Choroid plexus epithelial cell (primary cell): ENCODE measurements around the gene ZNF33B.

Experiments used
- DNase-seq: peaks from one replicate; pipeline ENCODE4 v3.0.0-alpha.2; 2010; ENCODE audit warnings: low read depth
- H3K4me3 ChIP-seq: 2 replicates; pipeline ENCODE4 v1.5.1; 2011; ENCODE audit warnings: low read depth, mild to moderate bottlenecking, control low read depth, low read length, moderate library complexity
- CTCF ChIP-seq: conservative IDR thresholded peaks from 2 replicates; pipeline ENCODE4 v1.5.1; 2011; ENCODE audit warnings: low read depth, mild to moderate bottlenecking, control low read depth, inconsistent platforms, low read length, moderate library complexity

ZNF33B gene

GRCh38 chr10:42615419-42615818 lies 23.0 kb downstream of the ZNF33B start:
- no peak for TF ChIP-seq CTCF
- peak; percentile 12 for DNase-seq
- H3K4me3 ChIP-seq, result no peak overlapping the region

- no peak overlapping the region for H3K4me3 ChIP-seq
- TF ChIP-seq CTCF, result no peak
- DNase-seq, result no peak
Measured at GRCh38 chr10:42609872-42610271, 28.5 kb downstream of the ZNF33B start.

GRCh38 chr10:42598249-42598873 lies 40.0 kb downstream of the ZNF33B start:
- TF ChIP-seq CTCF, result no peak
- H3K4me3 ChIP-seq, result no peak overlapping the region
- DNase-seq, result peak; percentile 4

GRCh38 chr10:42596196-42596595 lies 42.2 kb downstream of the ZNF33B start:
- no peak for TF ChIP-seq CTCF
- no peak for DNase-seq
- no peak overlapping the region for H3K4me3 ChIP-seq

- DNase-seq, result peak; percentile 88
- H3K4me3 ChIP-seq, result no peak overlapping the region
- TF ChIP-seq CTCF, result no peak
Measured at GRCh38 chr10:42594246-42594650, 44.1 kb downstream of the ZNF33B start.

GRCh38 chr10:42593284-42593683 lies 45.1 kb downstream of the ZNF33B start:
- no peak overlapping the region for H3K4me3 ChIP-seq
- no peak for DNase-seq
- no peak for TF ChIP-seq CTCF

- TF ChIP-seq CTCF, result no peak
- DNase-seq, result no peak
- H3K4me3 ChIP-seq, result no peak overlapping the region
Measured at GRCh38 chr10:42583828-42584227, 54.5 kb downstream of the ZNF33B start.
